ENCODE measurements around the gene ENTREP1.

ENTREP1 gene

GRCh38 chr9:69319324-69320025 is 5.5 kb upstream of the ENTREP1 start:
- Histone ChIP-seq H3K27me3 (ENCODE audit: control insufficient read depth, low read length) (peaks cover 9% of the 10 kb centered on the region), H3K4me3 (ENCODE audit: low read length) (no peak overlapping the region), H3K27ac (ENCODE audit: low read depth, low read length) (no peak overlapping the region), H3F3A (ENCODE audit: control insufficient read depth, insufficient read depth) (no peaks in the 10 kb centered on the region), H3K4me1 (ENCODE audit: control insufficient read depth, low read length) (no peaks in the 10 kb centered on the region), H3K4me2 (ENCODE audit: low read length) (no peak overlapping the region), H3K36me3 (ENCODE audit: control insufficient read depth, low read length) (no peaks in the 10 kb centered on the region), H4K20me1 (ENCODE audit: control insufficient read depth, insufficient read depth, low read depth, low read length) (no peaks in the 10 kb centered on the region), H3K9me2 (replicated peaks; ENCODE audit: control insufficient read depth, low read length) (no peaks in the 10 kb centered on the region), H3K79me2 (ENCODE audit: control insufficient read depth, low read length) (no peaks in the 10 kb centered on the region), H3K9me3 (ENCODE audit: control insufficient read depth, insufficient read depth, low read length) (no peaks in the 10 kb centered on the region; the same call in 1 of the 2 replicates)
- TF ChIP-seq, protein P1, sequence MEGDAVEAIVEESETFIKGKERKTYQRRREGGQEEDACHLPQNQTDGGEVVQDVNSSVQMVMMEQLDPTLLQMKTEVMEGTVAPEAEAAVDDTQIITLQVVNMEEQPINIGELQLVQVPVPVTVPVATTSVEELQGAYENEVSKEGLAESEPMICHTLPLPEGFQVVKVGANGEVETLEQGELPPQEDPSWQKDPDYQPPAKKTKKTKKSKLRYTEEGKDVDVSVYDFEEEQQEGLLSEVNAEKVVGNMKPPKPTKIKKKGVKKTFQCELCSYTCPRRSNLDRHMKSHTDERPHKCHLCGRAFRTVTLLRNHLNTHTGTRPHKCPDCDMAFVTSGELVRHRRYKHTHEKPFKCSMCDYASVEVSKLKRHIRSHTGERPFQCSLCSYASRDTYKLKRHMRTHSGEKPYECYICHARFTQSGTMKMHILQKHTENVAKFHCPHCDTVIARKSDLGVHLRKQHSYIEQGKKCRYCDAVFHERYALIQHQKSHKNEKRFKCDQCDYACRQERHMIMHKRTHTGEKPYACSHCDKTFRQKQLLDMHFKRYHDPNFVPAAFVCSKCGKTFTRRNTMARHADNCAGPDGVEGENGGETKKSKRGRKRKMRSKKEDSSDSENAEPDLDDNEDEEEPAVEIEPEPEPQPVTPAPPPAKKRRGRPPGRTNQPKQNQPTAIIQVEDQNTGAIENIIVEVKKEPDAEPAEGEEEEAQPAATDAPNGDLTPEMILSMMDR (IDR thresholded peaks at IDR 0.05; ENCODE audit: low read depth, low read length, poor library complexity, severe bottlenecking): no peak

GRCh38 chr9:69322256-69322655 is 2.8 kb upstream of the ENTREP1 start:
- TF ChIP-seq EZH2phosphoT487 (IDR thresholded peaks at IDR 0.05; ENCODE audit: borderline replicate concordance, low read length): no peak
- TF ChIP-seq, protein P1 (IDR thresholded peaks at IDR 0.05; ENCODE audit: low read depth, low read length, poor library complexity, severe bottlenecking): no peak
- H3K4me3 ChIP-seq (ENCODE audit: low read length): no peak overlapping the region
- no peak overlapping the region for H3K27ac ChIP-seq (ENCODE audit: low read depth, low read length)
- no peaks in the 10 kb centered on the region for H3K79me2 ChIP-seq (ENCODE audit: control insufficient read depth, low read length)
- H3K9me3 ChIP-seq (ENCODE audit: control insufficient read depth, insufficient read depth, low read length): no peaks in the 10 kb centered on the region
- no peaks in the 10 kb centered on the region for H3K36me3 ChIP-seq (ENCODE audit: control insufficient read depth, low read length)
- no peak overlapping the region for H3K4me2 ChIP-seq (ENCODE audit: low read length)
- H3F3A ChIP-seq (ENCODE audit: control insufficient read depth, insufficient read depth): no peaks in the 10 kb centered on the region
- no peaks in the 10 kb centered on the region for H3K9me2 ChIP-seq (replicated peaks; ENCODE audit: control insufficient read depth, low read length)
- no peaks in the 10 kb centered on the region for H4K20me1 ChIP-seq (ENCODE audit: control insufficient read depth, insufficient read depth, low read depth, low read length)
- H3K27me3 ChIP-seq (ENCODE audit: control insufficient read depth, low read length): peaks cover 11% of the 10 kb centered on the region
- H3K4me1 ChIP-seq (ENCODE audit: control insufficient read depth, low read length): no peaks in the 10 kb centered on the region

- Histone ChIP-seq H3K9me3 (ENCODE audit: control insufficient read depth, insufficient read depth, low read length) (no peaks in the 10 kb centered on the region), H3K9me2 (replicated peaks; ENCODE audit: control insufficient read depth, low read length) (no peaks in the 10 kb centered on the region), H3K4me2 (ENCODE audit: low read length) (no peak overlapping the region)
Observed at GRCh38 chr9:69323861-69324260, 1.2 kb upstream of the ENTREP1 start.

More at GRCh38 chr9:69323861-69324260, 1.2 kb upstream of the ENTREP1 start:
- peaks cover 20% of the 10 kb centered on the region; the same call in 1 of the 2 replicates for H3K27me3 ChIP-seq (ENCODE audit: control insufficient read depth, low read length)
- no peaks in the 10 kb centered on the region for H3K4me1 ChIP-seq (ENCODE audit: control insufficient read depth, low read length)
- H3K4me3 ChIP-seq (ENCODE audit: low read length): no peak overlapping the region
- H3K27ac ChIP-seq (ENCODE audit: low read depth, low read length): no peak overlapping the region
- H3F3A ChIP-seq (ENCODE audit: control insufficient read depth, insufficient read depth): no peaks in the 10 kb centered on the region
- H4K20me1 ChIP-seq (ENCODE audit: control insufficient read depth, insufficient read depth, low read depth, low read length): no peaks in the 10 kb centered on the region
- no peaks in the 10 kb centered on the region for H3K79me2 ChIP-seq (ENCODE audit: control insufficient read depth, low read length)
- no peaks in the 10 kb centered on the region for H3K36me3 ChIP-seq (ENCODE audit: control insufficient read depth, low read length)
- TF ChIP-seq, protein P1 (IDR thresholded peaks at IDR 0.05; ENCODE audit: low read depth, low read length, poor library complexity, severe bottlenecking): no peak
- no peak for TF ChIP-seq EZH2phosphoT487 (IDR thresholded peaks at IDR 0.05; ENCODE audit: borderline replicate concordance, low read length)
